ENCODE data around the gene GLOD5.

Gene GLOD5

DNA sequence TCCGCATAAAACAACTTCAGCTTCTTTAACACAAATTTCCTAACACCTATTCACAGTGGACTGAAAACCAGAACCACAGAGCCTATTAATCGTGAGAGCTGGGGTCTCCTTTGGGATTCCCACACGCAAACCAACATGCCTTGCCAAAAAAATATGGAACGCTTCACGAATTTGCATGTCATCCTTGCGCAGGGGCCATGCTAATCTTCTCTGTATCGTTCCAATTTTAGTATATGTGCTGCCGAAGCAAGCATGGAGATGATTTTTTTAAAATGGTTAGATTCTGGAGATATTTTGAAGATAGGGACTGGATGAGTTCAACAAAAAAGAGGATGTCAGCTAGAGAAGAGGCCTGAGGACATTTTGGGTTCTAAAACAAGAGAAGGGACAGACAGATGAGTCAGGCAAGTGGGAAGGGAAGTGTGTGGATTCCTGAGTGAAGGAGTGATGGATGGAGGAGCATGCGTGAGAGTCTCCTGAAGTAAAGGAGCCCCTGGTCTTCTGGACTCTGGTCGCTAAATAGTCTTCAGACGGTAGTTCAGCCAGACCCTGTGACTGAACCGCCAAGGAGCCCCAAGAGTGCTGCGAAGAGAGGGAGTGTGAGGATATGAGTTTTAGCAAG, 15.4 kb downstream of the GLOD5 start:
- TF ChIP-seq CTCF (IDR thresholded peaks at IDR 0.05; ENCODE audit: insufficient read depth, low read depth, low read length, missing control alignments) = no peak
- no peak for DNase-seq (ENCODE audit: low read depth)
- H3K4me3 ChIP-seq (ENCODE audit: low read length) = no peak overlapping the region

- no peak for TF ChIP-seq CTCF (IDR thresholded peaks at IDR 0.05; ENCODE audit: insufficient read depth, low read depth, low read length, missing control alignments)
- no peak for DNase-seq (ENCODE audit: low read depth)
- no peak overlapping the region for H3K4me3 ChIP-seq (ENCODE audit: low read length)
Measured at GRCh38 chrX:48779399-48779798, 17.9 kb downstream of the GLOD5 start.

DNA sequence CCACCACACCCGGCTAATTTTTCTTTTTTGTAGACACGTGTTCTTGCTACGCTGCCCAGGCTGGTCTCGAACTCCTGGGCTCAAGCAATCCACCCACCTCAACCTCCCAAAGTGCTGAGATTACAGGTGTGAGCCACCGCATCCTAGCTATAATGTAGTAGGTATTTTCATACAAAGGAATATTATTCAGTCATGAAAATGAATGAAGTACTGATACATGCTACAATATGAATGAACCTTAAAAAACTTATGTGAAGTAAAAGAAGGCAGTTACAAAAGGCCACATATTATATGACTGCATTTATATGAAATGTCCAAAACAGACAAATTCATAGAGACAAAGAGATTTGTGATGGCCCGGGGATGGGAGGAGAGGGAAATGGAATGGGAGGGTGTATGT, 20.2 kb downstream of the GLOD5 start:
- no peak for DNase-seq (ENCODE audit: low read depth)
- TF ChIP-seq CTCF (IDR thresholded peaks at IDR 0.05; ENCODE audit: insufficient read depth, low read depth, low read length, missing control alignments) = no peak
- no peak overlapping the region for H3K4me3 ChIP-seq (ENCODE audit: low read length)

- no peak overlapping the region for H3K4me3 ChIP-seq (ENCODE audit: low read length)
- TF ChIP-seq CTCF (IDR thresholded peaks at IDR 0.05; ENCODE audit: insufficient read depth, low read depth, low read length, missing control alignments) = no peak
- no peak for DNase-seq (ENCODE audit: low read depth)
Measured at GRCh38 chrX:48782216-48782615, 20.7 kb downstream of the GLOD5 start.

DNA sequence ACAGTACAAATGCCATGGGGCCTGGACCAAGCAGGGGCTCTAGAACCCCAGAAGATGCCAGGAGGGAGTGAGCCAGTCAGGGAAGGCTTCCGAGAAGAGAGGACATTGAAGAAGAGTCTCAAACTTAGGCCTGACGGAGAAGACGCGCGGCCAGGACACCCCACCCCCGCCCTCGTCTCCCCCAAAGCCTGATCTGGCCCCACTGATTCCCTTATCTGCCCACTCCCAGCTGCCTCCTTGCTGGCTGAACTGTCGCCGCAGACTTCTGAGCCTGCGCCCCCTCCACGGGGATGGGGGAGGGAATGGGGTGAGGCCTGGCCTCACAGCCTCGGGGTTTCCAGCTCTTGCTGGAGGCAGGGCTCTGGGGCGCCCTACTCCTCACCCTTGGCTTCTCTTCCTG, 21.2 kb downstream of the GLOD5 start:
- no peak for DNase-seq (ENCODE audit: low read depth)
- H3K4me3 ChIP-seq (ENCODE audit: low read length) = no peak overlapping the region
- no peak for TF ChIP-seq CTCF (IDR thresholded peaks at IDR 0.05; ENCODE audit: insufficient read depth, low read depth, low read length, missing control alignments)

GRCh38 chrX:48784726-48785125, 23.2 kb downstream of the GLOD5 start:
- no peak for TF ChIP-seq CTCF (IDR thresholded peaks at IDR 0.05; ENCODE audit: insufficient read depth, low read depth, low read length, missing control alignments)
- no peak for DNase-seq (ENCODE audit: low read depth)
- no peak overlapping the region for H3K4me3 ChIP-seq (ENCODE audit: low read length)

DNA sequence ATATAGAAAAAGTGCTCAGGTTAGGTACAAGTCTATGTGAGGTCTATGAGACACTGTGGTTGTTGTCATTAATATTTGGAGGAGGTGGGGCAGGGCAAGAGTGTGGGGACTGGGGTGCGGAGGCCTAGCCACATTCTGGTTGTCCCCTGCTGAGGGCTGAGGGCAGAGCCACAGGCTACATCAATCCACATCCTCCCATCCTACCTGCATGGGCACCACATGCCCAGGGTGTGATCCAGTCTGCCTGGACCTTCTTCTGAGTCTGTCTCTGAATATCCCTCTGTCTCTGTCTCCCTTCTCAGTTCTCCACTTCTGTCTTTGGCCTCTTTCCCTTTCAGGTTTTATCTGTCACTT, 23.6 kb downstream of the GLOD5 start:
- no peak for TF ChIP-seq CTCF (IDR thresholded peaks at IDR 0.05; ENCODE audit: insufficient read depth, low read depth, low read length, missing control alignments)
- DNase-seq (ENCODE audit: low read depth) = no peak
- H3K4me3 ChIP-seq (ENCODE audit: low read length) = no peak overlapping the region
